ENCODE measurements around the gene CDK5RAP2. TPM values are rescaled to one million over a fixed set of nuclear protein-coding genes. Genes with fewer than 3 reads are reported as not detected.
"Not testable (repeated sequence)": the region's sequence is repeated elsewhere in the genome, so short reads cannot be mapped to it uniquely, and the experiment has no call there.

The CDK5RAP2 gene
- total RNA-seq, 3 donors from 2014 or later (not counting 1 experiment from before 2014, with no cell fraction given) = 81.5 to 95.7 (median 82.4) TPM

DNA sequence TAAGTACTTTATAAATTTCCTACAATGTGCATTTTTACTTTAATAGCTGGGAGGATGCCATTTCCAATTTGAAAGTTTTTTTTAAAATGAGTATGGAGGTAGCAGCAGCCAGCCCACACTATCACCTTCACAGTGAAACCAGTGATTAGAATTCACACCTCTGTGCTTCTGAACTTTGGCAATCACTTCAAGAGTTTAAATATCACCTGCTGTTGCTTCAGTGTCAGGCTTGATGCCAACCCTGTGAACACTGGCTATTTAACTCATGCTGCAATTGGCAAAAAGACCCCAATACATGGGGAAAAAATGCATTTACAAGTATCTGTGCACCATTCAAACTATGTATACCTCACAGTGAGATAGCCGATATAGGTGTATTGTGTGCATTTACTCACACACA is 57.4 kb downstream of the CDK5RAP2 start:
- no peaks in the 10 kb centered on the region for H3K4me1 ChIP-seq (ENCODE audit: control insufficient read depth, insufficient read depth, low read length)
- no peak for TF ChIP-seq CTCF (IDR thresholded peaks at IDR 0.05)
- intact Hi-C loops (cut with micrococcal nuclease) = no loop called here
- DNase-seq (no peak), ATAC-seq (no peak)
- no peaks in the 10 kb centered on the region for H3K27me3 ChIP-seq (ENCODE audit: control insufficient read depth, insufficient read depth, low read length)
- Mint-ChIP-seq H3K27me3 (ENCODE audit: low read depth in 2 of 2) (no peaks in the 10 kb centered on the region), H3K27ac (no peak overlapping the region), H3K4me3 (no peak overlapping the region), H3K9me3 (no peaks in the 10 kb centered on the region), H3K4me1 (peaks cover 3 to 9% of the 10 kb centered on the region in 2 donors), H3K36me3 (peaks cover 31% of the 10 kb centered on the region)
- no peaks in the 10 kb centered on the region for H3K9me3 ChIP-seq (ENCODE audit: control insufficient read depth, insufficient read depth, low read length)
- no peak overlapping the region for H3K27ac ChIP-seq (ENCODE audit: low read length)
- 100% methylated on average over 1 of the region's 1 CpG for WGBS (ENCODE audit: insufficient coverage)
- H3K4me3 ChIP-seq (ENCODE audit: low read length) = no peak overlapping the region
- peaks cover 63% of the 10 kb centered on the region for H3K36me3 ChIP-seq (ENCODE audit: control insufficient read depth, insufficient read depth, low read length)

DNA sequence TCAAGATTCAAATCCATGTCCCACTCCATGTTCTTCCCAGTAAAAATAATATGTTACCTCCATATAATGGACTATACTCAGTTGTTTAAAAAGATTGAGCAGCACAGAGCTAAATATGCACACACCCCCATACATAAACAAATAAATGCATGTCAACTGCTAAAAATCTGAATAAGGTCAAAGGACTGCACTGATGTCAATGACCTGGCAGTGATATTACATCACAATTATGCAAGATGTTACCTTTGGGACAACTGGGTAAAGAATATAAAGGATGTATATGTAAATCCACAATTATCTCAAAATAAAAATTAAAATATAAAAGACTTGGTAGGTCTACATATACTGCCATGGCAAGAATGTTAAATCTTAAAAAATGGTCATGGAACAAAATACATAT is 57.9 kb downstream of the CDK5RAP2 start:
- Histone ChIP-seq H3K9me3 (ENCODE audit: control insufficient read depth, insufficient read depth, low read length) (no peaks in the 10 kb centered on the region), H3K4me3 (ENCODE audit: low read length) (no peak overlapping the region), H3K4me1 (ENCODE audit: control insufficient read depth, insufficient read depth, low read length) (no peaks in the 10 kb centered on the region), H3K36me3 (ENCODE audit: control insufficient read depth, insufficient read depth, low read length) (peaks cover 64% of the 10 kb centered on the region), H3K27ac (ENCODE audit: low read length) (no peak overlapping the region), H3K27me3 (ENCODE audit: control insufficient read depth, insufficient read depth, low read length) (no peaks in the 10 kb centered on the region)
- Mint-ChIP-seq H3K4me3 (no peak overlapping the region), H3K9me3 (no peaks in the 10 kb centered on the region), H3K4me1 (peaks cover 3 to 9% of the 10 kb centered on the region in 2 donors), H3K27me3 (ENCODE audit: low read depth in 2 of 2) (no peaks in the 10 kb centered on the region), H3K36me3 (peaks cover 25% of the 10 kb centered on the region), H3K27ac (no peak overlapping the region)
- ATAC-seq = no peak
- intact Hi-C loops (cut with micrococcal nuclease) = no loop called here
- DNase-seq = no peak
- TF ChIP-seq CTCF (IDR thresholded peaks at IDR 0.05) = no peak

GRCh38 chr9:120521101-120521500 is 58.9 kb downstream of the CDK5RAP2 start:
- Mint-ChIP-seq H3K27ac (peak overlapping the region in 1 of 2 donors; percentile 6), H3K27me3 (ENCODE audit: low read depth in 2 of 2) (no peaks in the 10 kb centered on the region), H3K9me3 (no peaks in the 10 kb centered on the region), H3K4me1 (peaks cover 3 to 9% of the 10 kb centered on the region in 2 donors), H3K4me3 (no peak overlapping the region), H3K36me3 (peaks cover 16% of the 10 kb centered on the region)
- Histone ChIP-seq H3K27me3 (ENCODE audit: control insufficient read depth, insufficient read depth, low read length) (no peaks in the 10 kb centered on the region), H3K36me3 (ENCODE audit: control insufficient read depth, insufficient read depth, low read length) (peaks cover 62% of the 10 kb centered on the region), H3K9me3 (ENCODE audit: control insufficient read depth, insufficient read depth, low read length) (no peaks in the 10 kb centered on the region), H3K27ac (ENCODE audit: low read length) (no peak overlapping the region), H3K4me3 (ENCODE audit: low read length) (no peak overlapping the region), H3K4me1 (ENCODE audit: control insufficient read depth, insufficient read depth, low read length) (no peaks in the 10 kb centered on the region)
- 100% methylated on average over 2 of the region's 2 CpGs for WGBS (ENCODE audit: insufficient coverage)
- no peak for TF ChIP-seq CTCF (IDR thresholded peaks at IDR 0.05)
- no peak for DNase-seq
- no peak for ATAC-seq
- intact Hi-C loops (cut with micrococcal nuclease) = no loop called here

- H3K27me3 Mint-ChIP-seq (ENCODE audit: low read depth in 2 of 2); H3K4me1 Mint-ChIP-seq; H3K4me1 ChIP-seq (ENCODE audit: control insufficient read depth, insufficient read depth, low read length); H3K4me3 Mint-ChIP-seq; H3K9me3 Mint-ChIP-seq; H3K9me3 ChIP-seq (ENCODE audit: control insufficient read depth, insufficient read depth, low read length); H3K27me3 ChIP-seq (ENCODE audit: control insufficient read depth, insufficient read depth, low read length); ATAC-seq; DNase-seq; H3K27ac Mint-ChIP-seq; H3K4me3 ChIP-seq (ENCODE audit: low read length); intact Hi-C loops (cut with micrococcal nuclease); H3K27ac ChIP-seq (ENCODE audit: low read length): not testable (repeated sequence)
- peaks cover 60% of the 10 kb centered on the region for H3K36me3 ChIP-seq (ENCODE audit: control insufficient read depth, insufficient read depth, low read length)
- peaks cover 12% of the 10 kb centered on the region for H3K36me3 Mint-ChIP-seq
- WGBS (ENCODE audit: insufficient coverage) = no CpG with 5 or more reads among the region's 4 CpGs
Measured at GRCh38 chr9:120515996-120516395, 64.0 kb downstream of the CDK5RAP2 start.

DNA sequence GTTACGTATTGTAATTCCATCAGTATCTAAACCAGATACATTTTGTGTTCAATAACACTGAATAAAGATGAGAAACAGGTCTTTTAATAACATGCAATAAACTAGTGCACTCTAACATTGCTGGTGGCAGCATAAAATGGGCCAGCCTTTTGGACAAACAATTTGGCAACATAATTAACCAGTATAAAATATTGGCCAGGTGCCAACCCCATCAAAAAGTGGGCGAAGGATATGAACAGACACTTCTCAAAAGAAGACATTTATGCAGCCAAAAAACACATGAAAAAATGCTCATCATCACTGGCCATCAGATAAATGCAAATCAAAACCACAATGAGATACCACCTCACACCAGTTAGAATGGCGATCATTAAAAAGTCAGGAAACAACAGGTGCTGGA is 64.5 kb downstream of the CDK5RAP2 start:
- peaks cover 64% of the 10 kb centered on the region for H3K36me3 ChIP-seq (ENCODE audit: control insufficient read depth, insufficient read depth, low read length)
- H3K27me3 ChIP-seq (ENCODE audit: control insufficient read depth, insufficient read depth, low read length); intact Hi-C loops (cut with micrococcal nuclease); H3K4me1 ChIP-seq (ENCODE audit: control insufficient read depth, insufficient read depth, low read length); H3K27ac ChIP-seq (ENCODE audit: low read length); H3K9me3 ChIP-seq (ENCODE audit: control insufficient read depth, insufficient read depth, low read length); H3K4me1 Mint-ChIP-seq; DNase-seq; ATAC-seq; H3K9me3 Mint-ChIP-seq; H3K27ac Mint-ChIP-seq; H3K27me3 Mint-ChIP-seq (ENCODE audit: low read depth in 2 of 2); H3K4me3 ChIP-seq (ENCODE audit: low read length); H3K4me3 Mint-ChIP-seq: not testable (repeated sequence)
- peaks cover 12% of the 10 kb centered on the region for H3K36me3 Mint-ChIP-seq
- WGBS (ENCODE audit: insufficient coverage) = 100% methylated on average over 1 of the region's 3 CpGs
